ENCODE results near the gene ARSB.
A peak's percentile ranks its signal among the peaks of the same experiment; 100 is the strongest.

The ARSB gene

GRCh38 chr5:78803353-78803752, 181.8 kb downstream of the ARSB start:
- H3K4me3 ChIP-seq (ENCODE audit: control insufficient read depth, low read depth, low read length), result no peak overlapping the region
- DNase-seq (ENCODE audit: low read depth), result no peak
- TF ChIP-seq, protein P1, sequence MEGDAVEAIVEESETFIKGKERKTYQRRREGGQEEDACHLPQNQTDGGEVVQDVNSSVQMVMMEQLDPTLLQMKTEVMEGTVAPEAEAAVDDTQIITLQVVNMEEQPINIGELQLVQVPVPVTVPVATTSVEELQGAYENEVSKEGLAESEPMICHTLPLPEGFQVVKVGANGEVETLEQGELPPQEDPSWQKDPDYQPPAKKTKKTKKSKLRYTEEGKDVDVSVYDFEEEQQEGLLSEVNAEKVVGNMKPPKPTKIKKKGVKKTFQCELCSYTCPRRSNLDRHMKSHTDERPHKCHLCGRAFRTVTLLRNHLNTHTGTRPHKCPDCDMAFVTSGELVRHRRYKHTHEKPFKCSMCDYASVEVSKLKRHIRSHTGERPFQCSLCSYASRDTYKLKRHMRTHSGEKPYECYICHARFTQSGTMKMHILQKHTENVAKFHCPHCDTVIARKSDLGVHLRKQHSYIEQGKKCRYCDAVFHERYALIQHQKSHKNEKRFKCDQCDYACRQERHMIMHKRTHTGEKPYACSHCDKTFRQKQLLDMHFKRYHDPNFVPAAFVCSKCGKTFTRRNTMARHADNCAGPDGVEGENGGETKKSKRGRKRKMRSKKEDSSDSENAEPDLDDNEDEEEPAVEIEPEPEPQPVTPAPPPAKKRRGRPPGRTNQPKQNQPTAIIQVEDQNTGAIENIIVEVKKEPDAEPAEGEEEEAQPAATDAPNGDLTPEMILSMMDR (IDR thresholded peaks at IDR 0.05; ENCODE audit: control insufficient read depth, insufficient read depth, low read depth, low read length, missing control alignments), result no peak

DNA sequence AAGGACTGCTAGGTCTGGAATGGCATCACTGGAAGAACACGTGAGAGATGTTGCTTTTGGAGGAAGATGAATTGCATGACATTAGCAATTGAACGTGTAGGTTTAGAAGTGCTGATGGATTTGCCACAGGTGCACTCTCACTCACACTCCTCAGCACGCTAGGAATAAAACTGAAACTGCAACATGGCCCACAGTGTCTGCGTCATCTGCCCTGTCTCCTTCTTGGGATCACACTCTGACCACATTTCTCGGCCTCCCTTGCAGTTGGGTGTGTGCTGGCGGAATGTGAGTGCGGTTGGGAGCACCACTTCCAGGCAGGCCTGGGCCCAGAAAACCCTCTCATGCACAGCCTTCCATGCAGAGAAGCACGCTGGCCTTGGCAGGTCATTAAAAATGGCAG, 183.7 kb downstream of the ARSB start:
- TF ChIP-seq, protein P1 (IDR thresholded peaks at IDR 0.05; ENCODE audit: control insufficient read depth, insufficient read depth, low read depth, low read length, missing control alignments), result no peak
- no peak for DNase-seq (ENCODE audit: low read depth)
- H3K4me3 ChIP-seq (ENCODE audit: control insufficient read depth, low read depth, low read length), result no peak overlapping the region

DNA sequence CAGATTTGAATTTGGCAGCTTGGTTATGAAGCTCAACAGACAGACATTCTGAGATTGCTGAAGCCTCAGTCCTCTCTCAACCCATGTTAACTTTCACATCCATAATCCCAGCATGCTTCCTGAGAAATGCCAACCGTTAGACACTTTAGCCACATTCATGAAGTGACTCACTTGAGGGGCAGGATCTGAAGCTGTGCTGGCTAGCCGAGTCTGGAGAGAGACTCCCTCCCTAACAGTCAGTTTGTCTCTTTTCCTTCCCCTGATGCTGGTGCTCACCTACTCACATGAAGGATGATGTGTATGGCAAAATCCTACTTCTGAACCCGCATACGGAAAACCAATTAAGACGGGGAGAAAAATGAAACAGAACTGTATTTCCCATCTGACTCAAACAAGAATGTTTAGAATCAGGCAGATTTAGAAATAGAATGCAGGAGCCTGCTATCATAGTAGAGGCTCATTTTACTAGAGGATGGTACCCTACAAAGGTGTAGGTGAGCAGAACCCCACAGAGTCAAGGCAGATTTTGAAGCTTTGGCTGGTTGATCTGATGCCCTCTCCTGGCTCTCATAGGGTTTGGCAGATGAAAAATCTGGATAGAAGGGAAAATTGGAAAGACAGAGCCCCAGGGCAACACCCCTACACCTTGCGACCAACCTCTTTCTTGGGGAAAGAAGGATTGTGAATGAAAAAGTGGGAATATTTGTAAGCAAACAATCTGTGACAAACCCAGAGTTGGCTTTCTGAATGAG, 185.7 kb downstream of the ARSB start:
- no peak overlapping the region for H3K4me3 ChIP-seq (ENCODE audit: control insufficient read depth, low read depth, low read length)
- no peak for DNase-seq (ENCODE audit: low read depth)
- TF ChIP-seq, protein P1 (IDR thresholded peaks at IDR 0.05; ENCODE audit: control insufficient read depth, insufficient read depth, low read depth, low read length, missing control alignments), result peak; percentile 55

DNA sequence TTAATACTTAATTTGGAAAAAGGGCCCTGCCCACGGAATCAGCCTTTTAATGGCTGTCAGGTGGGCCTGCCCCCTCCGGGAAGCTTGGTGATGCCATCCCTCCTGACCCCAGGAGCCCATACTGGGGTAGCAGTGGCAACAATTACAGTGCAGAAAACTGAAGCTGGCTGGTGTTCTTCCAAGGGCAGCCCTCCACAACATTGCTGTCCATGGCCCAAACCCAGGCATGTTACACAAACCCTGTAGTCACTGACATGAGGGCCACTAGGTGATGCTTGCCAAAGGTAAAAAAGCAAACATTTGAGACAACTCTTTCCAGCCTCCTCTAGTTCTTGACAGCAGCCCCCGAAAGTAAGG, 186.5 kb downstream of the ARSB start:
- DNase-seq (ENCODE audit: low read depth), result no peak
- TF ChIP-seq, protein P1 (IDR thresholded peaks at IDR 0.05; ENCODE audit: control insufficient read depth, insufficient read depth, low read depth, low read length, missing control alignments), result no peak

DNA sequence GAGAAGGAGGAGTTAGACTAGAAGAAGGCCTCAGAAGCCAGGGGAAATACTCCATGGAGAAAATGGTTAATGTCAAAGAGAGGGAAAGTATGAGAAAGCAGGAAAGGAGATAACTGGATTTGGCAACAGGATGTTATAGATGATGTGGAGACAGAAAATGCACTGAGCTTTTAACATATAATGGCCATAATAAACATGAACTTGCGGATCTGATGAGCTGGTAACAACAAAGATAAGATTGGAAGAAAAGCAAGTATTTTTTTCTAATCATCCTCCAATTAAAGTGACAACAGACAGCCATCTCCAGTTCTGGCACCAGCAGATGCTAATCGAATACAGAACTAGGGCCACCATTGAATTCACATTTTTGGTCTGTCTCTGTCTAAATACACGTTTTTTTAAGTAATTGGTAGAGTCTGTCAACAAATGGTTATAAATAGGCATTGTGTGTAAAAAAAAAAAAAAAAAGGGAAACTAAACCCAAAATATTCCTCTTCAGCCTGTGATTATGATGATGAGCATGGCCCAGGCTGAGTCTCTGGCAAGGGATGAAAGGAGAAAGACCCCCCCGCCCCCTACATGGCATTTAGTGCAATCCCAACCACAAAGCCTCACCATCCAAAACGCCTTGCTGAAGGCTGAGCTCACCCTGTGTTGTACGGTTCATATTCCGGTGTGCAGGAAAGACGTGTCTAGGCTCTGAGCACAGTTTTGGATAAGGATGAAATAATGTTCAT, 187.0 kb downstream of the ARSB start:
- no peak overlapping the region for H3K4me3 ChIP-seq (ENCODE audit: control insufficient read depth, low read depth, low read length)
- TF ChIP-seq, protein P1 (IDR thresholded peaks at IDR 0.05; ENCODE audit: control insufficient read depth, insufficient read depth, low read depth, low read length, missing control alignments), result no peak
- no peak for DNase-seq (ENCODE audit: low read depth)

More for the DNA sequence above, 186.5 kb downstream of the ARSB start:
- no peak overlapping the region for H3K4me3 ChIP-seq (ENCODE audit: control insufficient read depth, low read depth, low read length)

DNA sequence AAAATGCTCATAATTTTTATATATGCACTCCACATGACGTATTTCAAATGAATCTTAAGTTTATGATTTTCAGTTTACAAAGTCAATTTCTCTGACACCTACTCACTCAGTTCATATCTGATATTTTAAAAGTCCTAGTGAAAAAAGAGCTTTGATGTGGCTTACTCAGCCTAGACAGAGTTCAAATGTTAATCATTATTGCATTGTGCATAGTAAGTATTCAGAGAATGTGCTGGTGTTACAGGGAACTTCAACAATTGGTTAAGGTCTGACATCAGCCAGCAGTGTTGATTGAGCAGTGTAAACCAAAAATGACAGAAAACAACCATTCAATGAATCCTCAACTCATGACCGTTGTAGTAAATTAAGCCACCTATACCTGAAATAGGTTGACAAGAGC, 189.4 kb downstream of the ARSB start:
- DNase-seq (ENCODE audit: low read depth), result no peak
- H3K4me3 ChIP-seq (ENCODE audit: control insufficient read depth, low read depth, low read length), result no peak overlapping the region
- TF ChIP-seq, protein P1 (IDR thresholded peaks at IDR 0.05; ENCODE audit: control insufficient read depth, insufficient read depth, low read depth, low read length, missing control alignments), result no peak

All from AG09309 (cell line).